ENCODE results near the gene TUBGCP6.

The TUBGCP6 gene, protein sequence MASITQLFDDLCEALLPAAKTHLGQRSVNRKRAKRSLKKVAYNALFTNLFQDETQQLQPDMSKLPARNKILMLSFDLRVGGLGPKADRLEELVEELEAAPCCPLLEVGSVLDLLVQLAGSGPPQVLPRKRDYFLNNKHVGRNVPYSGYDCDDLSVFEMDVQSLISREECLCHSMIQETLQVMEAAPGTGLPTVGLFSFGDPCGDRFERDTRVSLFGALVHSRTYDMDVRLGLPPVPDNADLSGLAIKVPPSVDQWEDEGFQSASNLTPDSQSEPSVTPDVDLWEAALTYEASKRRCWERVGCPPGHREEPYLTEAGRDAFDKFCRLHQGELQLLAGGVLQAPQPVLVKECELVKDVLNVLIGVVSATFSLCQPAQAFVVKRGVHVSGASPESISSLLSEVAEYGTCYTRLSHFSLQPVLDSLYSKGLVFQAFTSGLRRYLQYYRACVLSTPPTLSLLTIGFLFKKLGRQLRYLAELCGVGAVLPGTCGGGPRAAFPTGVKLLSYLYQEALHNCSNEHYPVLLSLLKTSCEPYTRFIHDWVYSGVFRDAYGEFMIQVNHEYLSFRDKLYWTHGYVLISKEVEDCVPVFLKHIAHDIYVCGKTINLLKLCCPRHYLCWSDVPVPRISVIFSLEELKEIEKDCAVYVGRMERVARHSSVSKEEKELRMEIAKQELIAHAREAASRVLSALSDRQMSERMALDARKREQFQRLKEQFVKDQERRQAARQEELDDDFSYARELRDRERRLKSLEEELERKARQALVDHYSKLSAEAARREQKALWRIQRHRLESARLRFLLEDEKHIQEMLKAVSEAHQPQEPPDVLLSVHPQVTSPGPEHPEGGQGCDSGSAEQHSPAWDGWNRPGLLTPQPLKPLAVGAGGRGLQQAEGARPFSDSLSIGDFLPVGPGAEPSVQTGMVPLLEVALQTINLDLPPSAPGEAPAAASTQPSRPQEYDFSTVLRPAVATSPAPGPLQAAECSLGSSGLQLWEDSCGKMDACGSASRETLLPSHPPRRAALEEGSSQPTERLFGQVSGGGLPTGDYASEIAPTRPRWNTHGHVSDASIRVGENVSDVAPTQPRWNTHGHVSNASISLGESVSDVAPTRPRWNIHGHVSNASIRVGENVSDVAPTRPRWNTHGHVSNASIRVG (N-terminal part only)

DNA sequence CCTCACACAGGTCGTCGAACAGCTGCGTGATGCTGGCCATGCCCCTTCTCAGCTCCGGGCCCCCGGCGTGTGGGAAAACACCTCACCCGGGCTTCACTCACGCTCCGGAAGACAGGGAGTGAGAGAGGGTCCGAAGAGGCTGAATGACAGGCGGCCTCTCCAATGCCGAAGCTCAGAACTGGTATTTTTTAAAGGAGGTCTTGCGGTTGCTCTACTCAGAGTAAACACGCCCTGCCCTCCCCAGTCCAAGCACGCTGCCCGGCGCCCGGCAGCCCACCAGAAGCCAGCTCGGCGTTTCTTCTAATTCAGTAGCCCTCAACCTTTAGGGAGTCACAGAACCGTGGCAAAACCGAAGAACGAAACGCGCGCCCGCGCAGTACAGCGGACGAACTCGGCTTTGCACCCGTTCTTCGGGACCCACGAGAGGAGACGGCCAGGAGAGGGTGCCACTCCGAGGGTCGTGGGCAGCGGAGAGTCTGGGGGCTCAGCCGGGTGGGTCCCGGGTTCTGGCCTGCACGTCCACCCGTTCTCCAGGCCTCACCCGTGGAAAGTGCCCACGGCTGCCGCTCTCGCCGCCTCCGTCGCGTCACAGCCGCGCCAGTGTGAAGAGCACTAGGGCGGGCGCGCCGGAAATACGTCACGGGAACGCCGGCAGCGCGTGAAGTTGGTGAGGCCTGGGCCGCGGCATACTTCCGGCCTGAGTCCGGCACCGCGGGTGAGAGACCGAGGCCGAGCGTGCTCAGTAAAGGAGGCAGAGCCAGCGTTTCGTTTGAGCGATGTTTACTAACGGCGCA lies at the start of gene TUBGCP6:
TUBGCP6 (minus strand) TSS at position 604 of the 794 bp plus-strand sequence; CDS start at position 40, 564 bp downstream.
- peak; percentile 84 to 88 for DNase-seq (ENCODE audit: low read depth in 2 of 2)

DNA sequence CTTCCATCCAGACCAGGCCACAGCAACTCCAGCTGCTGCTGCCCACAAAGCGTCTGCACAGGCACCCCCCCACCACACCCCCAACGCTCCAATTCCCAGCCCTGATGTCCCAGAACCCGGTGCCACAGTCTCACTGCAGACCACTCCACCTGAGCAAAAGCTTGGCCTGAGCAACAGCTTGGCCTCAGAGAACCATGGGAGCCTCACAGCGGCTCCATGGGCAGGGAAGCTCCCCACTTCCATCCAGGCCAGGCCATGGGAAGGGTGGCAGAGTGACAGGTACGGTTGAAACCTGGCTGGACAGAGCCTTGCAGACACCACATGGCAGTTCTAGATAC lies 49.5 kb upstream of the TUBGCP6 start:
- DNase-seq (ENCODE audit: low read depth in 2 of 2) = no peak

DNA sequence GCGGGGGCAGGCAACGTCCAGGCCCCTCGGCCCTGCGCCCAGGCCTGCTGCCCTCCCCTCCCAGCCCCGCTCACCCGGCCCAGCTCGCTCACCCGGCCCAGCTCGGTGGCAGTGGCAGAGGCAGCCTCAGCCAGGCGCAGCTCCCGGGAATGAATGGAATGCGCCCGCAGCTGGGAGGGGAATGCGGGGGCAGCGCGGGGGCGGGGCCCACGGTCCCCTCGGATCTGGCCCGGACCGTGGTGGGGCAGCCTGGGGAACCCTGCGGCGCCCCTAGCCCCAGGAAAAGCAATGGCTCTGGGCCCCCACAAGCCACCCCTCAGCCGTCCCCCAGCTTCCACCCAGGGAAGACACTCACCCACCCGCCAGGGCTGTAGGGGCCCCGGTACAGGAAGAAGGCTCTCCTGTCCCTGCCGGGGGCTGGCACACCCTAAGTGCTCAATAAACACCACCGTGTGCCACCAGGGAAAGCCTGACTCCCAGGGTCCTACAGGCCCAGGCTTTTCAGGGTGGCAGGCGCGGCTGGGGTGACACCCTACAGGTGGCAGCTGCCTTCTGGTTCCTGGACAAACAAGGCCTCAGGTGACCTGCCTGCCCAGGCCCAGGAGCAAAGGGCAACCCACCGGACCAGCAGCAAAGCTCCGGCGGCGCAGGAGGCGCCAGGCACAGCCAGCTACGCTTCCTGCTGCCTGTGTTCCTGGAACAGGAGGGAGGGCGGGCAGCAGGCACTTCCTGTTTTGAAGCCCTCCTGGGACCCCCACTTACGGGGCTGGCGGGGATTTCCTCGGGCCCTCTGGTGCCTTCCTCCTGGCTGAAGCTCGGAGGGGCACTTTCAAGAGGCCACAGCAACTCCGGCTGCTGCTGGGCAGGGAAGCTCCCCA lies 48.9 kb upstream of the TUBGCP6 start:
- no peak for DNase-seq (ENCODE audit: low read depth in 2 of 2)

DNA sequence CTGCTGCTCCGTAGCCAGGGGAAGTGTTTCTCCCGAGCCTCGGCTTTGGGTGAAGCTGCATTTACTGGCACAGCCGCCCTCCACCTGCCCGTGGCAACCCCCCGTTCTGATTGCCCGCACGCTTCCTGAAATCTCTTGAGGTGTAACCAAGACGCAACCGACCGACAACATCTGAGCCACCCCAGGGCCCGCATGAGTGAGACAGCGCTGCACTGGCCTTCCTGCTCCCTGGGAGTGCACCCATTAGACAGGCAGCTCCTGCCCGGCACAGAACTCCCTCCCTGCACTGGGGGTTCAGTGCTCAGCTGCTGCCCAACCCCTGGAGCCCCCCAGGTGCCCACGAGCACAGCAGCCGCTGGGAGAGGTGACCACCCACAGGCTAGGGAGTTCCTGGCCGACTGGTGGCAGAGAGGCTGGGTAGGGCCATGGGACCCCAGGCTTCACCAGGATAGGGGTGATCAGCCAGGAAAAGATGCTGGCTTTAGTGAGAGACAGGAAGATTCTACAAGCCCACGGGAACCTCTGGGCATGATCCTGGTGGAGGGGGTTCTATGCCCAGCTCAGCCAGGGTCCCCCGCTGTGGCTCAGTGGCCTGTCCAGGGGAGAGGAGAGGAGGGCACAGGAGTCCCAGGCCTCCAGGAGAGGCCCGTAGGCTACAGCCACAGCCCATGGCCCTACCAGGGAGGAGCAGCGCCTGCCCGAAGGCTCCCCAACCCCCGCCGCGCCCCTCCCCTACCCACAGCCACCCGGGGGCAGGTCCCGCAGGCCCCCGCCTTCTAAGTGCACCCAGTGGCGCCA lies 48.0 kb upstream of the TUBGCP6 start:
- DNase-seq (ENCODE audit: low read depth in 2 of 2) = no peak

DNA sequence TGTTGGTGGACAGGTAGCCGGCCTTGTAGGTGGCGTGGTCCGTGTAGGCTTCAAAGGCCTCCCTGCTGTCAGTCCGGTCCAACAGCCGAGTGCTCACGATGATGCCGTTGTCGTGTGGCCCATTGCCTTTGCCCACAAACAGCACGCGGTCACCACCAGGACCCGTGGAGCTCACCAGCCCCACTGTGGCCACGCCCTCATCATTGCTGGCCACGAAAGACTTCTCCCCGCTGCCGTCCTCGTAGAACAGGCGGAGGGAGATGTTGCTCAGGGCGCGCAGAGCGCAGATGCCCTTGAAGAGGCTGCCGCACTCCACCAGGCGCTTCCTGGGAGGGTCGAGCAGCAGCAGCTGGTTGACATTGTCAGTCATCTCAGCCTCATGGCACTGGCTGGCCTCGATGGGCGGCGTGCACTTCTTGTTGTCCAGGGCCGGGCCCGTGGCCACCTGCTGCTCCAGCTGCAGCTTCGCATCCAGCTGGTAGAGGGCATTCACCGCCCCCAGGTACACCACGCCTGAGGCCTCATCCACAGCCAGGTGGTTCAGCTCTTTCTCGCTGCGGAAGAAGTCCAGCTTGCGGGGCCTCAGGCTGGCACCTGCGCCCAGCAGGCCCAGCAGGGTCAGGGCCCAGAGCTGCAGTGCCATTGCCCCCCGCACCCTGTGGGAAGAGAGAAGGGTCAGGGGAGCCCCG lies 45.3 kb upstream of the TUBGCP6 start:
- no peak for DNase-seq (ENCODE audit: low read depth in 2 of 2)

DNA sequence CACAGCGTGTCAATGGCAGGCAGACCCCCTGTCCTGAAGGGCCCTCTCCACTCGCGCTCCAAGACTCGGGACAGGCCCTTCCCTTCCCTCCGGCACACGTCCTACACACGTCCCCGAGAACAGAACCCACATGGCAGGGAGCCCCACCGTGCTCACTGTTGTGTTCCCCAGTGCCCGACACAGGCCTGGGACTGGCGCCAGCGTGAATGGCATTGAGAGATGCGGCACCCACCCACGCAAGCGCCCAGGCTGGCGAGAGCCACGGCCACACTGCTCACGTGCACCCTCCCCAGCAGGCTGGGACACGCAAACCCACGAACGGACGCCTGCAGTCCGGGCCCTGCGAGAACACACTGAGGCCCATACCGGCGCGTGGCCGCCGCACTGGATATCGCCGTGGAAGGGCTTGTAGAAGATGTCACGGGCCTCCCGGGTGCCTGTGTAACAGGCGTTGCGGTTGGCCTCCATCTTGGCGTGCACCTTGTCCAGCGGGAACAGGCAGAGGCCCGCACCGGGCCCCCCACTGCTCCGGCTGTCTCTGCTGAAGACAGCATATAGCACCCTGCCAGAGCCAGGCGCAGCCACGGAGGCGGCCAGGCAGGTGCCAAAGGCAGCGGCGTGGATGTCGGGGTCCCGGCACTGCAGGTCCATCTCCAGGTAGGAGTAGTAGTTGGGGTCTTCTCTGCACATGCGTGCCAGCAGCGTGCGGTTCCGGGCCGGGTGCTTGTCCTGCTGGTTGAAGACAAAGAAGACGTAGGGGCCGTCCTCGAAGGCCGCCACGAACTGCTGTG lies 44.5 kb upstream of the TUBGCP6 start:
- DNase-seq (ENCODE audit: low read depth in 2 of 2) = no peak

DNA sequence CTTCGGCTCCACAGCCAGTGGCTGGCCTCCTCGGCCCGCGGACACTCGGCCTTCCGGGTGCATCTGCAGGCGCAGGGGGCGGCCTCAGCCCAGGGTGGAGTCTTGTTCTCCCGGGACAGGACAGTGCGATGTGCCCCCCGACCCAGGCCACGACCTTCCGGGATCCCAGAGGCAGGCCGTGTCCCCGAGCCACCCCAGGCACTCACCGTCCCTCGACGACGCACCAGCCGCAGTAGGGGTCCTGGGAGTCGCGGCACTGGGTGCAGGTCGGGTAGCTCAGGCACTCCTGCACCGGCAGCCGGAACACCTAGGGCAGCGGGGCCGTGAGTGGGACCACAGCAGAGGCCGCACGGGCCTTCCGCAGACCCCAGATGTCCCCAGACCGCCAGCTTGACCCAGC lies 42.9 kb upstream of the TUBGCP6 start:
- no peak for DNase-seq (ENCODE audit: low read depth in 2 of 2)

DNA sequence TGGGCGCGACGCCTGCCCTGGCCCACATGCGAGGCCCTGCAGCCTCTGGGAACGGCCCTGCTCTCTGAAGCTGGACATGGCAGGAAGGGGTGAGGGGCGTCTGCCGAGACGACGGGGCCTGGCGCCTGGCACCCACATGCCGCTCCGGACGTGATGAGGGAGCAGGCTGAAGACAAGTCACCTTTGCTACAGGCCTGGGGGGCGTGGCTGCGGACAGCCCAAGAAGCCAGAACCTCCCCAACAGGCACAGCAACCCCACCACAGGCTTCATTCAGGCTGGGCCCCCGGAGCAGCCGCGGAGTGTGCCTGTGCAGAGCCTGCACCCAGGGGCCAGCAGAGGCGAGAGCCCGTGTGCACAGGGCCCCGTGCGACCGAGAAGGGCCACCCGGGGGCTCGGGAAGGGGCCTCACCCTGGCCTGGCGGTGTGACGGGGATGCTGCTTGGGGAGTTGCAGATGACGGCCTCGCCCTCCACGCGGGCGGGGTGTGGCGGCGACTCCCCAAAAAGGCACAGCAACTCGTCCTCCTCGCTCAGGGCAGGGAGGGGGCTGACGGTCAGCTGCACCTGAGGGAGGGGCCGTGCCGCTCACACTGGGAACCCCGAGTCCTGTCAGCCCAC lies 42.0 kb upstream of the TUBGCP6 start:
- DNase-seq (ENCODE audit: low read depth in 2 of 2) = no peak

DNA sequence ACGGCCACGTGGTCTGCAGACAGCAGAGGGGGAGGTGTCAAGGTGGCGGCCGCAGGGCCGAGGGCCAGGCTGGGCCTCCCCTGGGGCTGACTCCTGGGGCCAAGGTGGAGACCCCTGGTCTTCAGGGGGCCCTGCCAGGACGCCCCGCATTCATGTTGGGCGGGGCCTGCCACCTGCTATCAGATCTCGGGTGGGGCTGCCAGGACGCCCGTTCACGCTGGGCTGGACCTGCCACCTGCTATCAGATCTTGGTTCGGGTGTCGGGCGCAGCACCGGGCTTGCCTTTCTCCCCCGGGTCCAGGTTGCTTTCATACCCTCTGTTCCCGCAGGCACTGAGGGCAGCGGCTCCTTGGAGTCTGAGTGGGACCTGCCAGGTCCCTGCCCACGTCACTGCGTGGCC lies 41.5 kb upstream of the TUBGCP6 start:
- DNase-seq (ENCODE audit: low read depth in 2 of 2) = no peak

DNA sequence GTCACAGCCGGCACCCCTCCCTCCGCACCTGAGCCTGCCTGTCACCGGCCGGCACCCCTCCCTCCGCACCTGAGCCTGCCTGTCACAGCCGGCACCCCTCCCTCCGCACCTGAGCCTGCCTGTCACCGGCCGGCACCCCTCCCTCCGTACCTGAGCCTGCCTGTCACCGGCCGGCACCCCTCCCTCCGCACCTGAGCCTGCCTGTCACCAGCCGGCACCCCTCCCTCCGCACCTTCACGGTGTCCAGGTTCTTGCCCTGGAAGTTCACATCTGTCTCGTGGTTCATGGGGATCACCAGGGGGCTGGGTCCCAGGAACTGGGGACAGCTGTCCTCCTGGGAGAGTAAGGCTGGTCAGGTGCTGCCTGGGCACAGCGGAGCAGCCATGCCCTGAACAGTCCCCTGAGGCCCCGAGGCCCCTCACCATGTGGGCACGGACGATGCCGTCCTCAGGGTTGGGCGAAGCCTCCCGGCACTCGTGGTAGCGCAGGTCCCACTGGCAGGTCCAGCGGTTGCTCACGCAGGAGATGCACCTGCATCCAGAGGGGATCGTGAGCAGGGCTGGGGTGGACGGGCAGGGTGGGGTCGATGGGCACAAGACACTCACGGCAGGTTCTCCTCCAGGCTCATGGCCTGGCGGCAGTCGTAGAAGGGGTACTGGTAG lies 40.9 kb upstream of the TUBGCP6 start:
- DNase-seq (ENCODE audit: low read depth in 2 of 2) = no peak

DNA sequence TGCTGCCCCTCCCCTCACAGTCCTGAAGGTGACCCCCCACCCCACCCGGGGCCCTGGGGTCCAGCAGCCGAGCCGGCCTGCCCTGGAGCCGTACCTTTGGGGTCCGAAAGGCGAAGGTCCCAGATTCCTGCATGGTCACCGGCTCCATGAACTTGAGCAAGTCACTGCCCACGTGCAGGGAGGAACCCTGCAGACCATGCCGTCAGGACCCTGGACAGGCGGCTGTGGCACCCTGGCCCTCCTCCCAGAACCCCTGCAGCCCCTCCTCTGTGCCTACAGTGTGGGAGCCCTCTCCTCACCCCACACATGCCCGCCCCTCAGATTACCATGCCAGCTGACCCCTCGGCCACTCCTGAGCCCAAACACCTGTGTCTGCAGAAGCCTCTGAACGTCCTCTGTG lies 39.7 kb upstream of the TUBGCP6 start:
- no peak for DNase-seq (ENCODE audit: low read depth in 2 of 2)

DNA sequence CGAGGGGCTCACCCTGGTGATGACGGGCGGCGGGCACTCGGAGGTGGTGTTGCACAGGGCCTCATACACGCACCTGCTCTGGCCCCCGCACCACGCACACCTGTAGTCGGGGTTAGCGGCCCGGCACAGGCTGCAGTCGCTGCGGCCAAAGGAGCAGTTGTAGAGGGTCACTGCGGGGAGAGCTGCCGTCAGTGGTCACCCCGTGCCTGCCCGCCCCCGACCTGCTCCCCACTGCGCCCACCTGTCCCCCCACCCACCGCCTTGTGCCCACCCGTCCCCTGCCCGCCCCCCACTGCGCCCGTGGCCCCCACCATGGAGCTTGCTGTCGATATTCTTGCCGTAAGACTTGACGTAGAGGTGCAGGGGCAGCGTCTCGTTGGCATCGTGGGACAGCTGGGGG lies 39.0 kb upstream of the TUBGCP6 start:
- no peak for DNase-seq (ENCODE audit: low read depth in 2 of 2)

DNA sequence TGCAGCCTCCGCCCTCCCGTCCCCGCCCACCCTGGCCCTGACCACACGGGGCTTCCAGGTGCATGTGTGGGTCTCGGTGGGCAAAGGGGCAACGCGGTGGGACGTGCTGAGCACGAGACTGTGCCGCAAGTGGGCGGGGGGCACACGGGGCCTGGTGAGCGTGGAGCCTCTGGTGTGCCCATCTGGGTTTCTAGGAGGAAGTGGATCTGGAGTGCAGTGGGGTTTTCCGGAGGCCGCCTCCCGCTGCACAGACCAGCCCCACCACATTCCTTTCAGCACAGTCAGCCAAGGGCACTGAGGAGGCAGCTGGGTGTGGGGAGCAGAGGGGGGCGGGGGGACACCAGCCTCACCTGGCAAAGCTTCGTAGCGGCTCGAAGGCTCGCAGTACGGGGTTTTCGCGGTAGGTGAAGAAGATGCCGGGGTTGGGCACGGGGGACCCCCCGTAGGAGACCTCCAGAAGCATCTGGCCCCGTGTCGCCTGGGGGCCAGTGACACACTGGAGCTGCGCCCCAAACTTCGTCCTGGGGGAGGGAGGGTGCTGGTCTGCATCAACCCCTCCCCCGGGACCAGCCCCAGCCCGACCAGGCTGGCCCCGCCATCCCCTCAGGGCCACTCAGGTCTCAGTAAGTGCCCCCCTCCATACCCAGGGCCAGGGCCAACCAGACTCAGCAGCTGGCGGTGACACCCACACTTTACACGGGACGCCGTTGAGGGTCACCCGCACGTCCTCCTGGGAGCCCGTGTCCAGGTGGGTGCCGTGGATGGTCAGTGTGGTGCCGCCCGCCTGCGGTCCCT lies 37.7 kb upstream of the TUBGCP6 start:
- DNase-seq (ENCODE audit: low read depth in 2 of 2) = no peak

DNA sequence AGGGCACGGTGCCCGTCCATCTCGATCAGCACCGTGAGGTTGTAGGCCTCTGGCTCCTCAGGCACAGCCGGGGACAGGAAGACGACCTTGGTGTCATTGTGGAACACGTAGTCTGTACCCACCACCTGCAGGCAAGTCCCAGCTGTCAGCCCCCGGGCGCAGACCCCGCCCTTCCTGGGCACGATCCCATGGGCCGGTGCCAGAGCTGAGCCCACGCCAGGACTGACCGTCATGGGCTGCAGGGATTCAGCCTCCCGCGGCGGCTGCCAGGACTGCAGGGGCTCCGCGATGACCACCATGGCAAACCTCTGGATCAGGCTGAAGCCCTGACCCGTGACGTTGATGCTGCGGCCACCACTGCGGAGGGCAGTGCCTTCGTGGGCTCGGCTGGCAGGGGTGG lies 37.1 kb upstream of the TUBGCP6 start:
- DNase-seq (ENCODE audit: low read depth in 2 of 2) = no peak

DNA sequence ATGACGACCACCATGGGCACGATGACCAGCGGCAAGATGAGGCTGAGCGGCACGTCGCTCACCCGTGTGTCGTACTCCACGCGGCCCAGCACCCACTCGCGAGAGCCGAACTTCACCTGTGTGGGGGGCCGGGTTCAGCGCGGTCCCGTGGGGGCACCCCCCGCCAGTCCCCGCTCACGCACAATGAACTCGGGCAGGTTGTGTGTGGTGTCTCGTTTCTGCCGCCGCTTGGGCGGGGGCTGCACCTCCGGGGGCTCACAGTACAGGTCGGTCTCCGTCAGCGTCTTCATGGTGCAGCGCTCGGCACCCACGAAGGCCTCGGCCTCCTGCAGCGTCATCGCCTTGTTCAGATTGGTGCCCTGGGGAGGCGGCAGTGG lies 36.5 kb upstream of the TUBGCP6 start:
- no peak for DNase-seq (ENCODE audit: low read depth in 2 of 2)

DNA sequence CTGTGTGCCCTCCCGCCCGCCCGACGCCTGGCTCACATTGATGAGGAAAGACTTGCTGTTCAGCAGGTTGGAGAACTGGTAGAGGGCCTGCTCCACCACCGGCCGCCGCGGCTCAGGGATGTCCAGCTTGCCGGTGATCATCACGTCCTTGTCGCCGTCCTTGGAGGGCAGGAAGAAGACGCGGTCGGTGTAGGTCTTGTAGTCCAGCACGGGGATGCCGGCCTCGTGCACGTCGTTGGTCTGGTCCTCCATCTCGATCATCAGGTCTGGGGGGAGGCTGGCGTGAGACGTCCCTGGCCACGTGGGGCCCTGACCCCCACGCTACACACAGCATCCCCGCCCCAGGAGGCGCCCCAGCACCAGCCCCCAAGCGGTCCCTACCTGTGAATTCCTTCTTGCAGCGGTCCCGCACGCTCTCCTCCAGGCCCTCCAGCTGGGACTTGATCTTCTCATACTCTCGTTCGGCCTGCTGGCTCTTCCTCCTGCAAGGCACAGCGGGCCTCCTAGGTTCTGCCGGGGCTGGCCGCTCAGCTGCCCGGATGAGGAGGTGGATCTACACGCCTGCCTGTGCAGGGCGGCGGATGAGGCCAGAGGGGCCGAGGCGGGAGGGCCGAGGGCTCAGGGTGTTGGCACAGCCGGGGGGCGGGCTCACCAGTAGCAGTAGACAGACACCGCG lies 36.0 kb upstream of the TUBGCP6 start:
- no peak for DNase-seq (ENCODE audit: low read depth in 2 of 2)

Data from stimulated activated CD8-positive, alpha-beta memory T cell treated with anti-CD3 and anti-CD28 coated beads, Interleukin-15, amount 100 ng/mL, for 4 hours (primary cell).